ENCODE results near the gene TOP2A. TPM values are rescaled to one million over a fixed set of nuclear protein-coding genes. Genes with fewer than 3 reads are reported as not detected.

TOP2A gene
- total RNA-seq, 1 experiment from 2014 or later: 141 TPM

DNA sequence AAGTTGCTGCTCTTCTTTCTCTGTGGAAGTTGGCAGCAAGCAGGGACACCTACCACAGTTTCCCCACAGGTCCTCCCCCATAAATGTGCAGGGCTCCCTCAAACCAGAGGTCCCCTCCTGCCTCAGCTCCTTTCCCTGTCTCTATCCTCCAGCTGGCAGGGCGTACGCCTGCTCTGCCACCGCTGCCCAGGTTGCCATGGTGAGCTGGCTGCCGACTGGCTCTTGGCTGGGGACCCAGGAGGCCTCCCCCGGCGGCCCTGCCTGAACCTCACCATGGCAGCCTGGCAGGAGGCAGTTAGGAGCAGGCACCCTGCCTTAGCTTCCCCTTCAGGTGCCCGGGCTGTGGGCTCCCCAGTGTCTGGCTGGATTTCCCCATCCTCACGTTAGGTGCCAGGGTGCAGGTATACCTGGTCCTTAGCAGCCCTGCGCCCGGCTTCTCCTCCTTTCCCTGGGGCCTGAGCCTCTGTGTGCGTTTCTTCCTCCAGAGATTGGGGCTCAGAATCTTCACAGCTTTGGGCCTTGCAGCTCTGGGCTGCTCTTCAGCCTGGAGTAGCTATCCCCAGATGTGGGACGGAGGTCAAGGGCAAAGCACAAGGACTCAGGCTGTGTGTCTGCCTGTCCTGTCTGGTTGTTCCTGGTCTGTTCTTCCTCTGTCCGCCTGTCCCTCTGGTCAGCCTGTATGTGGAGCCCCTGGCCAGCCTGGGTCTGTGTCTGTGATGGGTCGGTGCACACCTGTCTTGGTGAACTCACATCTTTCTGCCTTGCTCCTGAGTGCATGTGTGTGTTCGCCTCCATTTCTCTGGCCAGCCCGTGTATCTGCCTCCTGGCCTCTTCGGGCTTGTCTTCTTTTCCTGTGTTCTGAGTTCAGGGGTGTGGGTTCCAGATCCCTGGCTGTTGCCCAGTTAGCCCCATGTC lies 68.9 kb downstream of the TOP2A start:
- Histone ChIP-seq H3K9ac (ENCODE audit: low read length) (no peak overlapping the region), H3K27me3 (ENCODE audit: insufficient read depth, low read length) (no peaks in the 10 kb centered on the region), H3K4me2 (ENCODE audit: low read length) (no peak overlapping the region), H3K9me3 (ENCODE audit: control insufficient read depth in 1 of 2, insufficient read depth in 1 of 2, low read depth in 1 of 2, low read length in 2 of 2) (no peaks in the 10 kb centered on the region), H2AFZ (ENCODE audit: low read depth, low read length, poor library complexity, severe bottlenecking) (no peak overlapping the region), H3K36me3 (ENCODE audit: control insufficient read depth in 1 of 2, insufficient read depth in 2 of 2, low read length in 2 of 2) (peaks cover 0 to 15% of the 10 kb centered on the region in 2 experiments; a peak in 3 of 4 replicates), H3K9me2 (ENCODE audit: insufficient read depth) (no peaks in the 10 kb centered on the region), H3K79me2 (ENCODE audit: insufficient read depth, low read length) (peaks cover 40% of the 10 kb centered on the region; the same call in 1 of the 2 replicates), H3K4me1 (ENCODE audit: control insufficient read depth in 1 of 2, insufficient read depth in 2 of 2, low read length in 2 of 2) (peaks cover 16 to 25% of the 10 kb centered on the region in 2 experiments), H3K4me3 (replicated peaks in 1 of 2; ENCODE audit: low read depth in 1 of 2, low read length in 2 of 2) (no peak overlapping the region), H3K27ac (ENCODE audit: low read depth, low read length) (no peak overlapping the region; the same call in 1 of the 2 replicates), H4K20me1 (ENCODE audit: insufficient read depth) (no peaks in the 10 kb centered on the region)
- intact Hi-C loops (cut with micrococcal nuclease): no loop called here
- RAD21 ChIA-PET (ENCODE audit: low non-redundant PET in 1 of 2, low total read pairs in 2 of 2, uncharacterized antibody in 2 of 2, unreplicated experiment in 2 of 2): interaction anchor here in 1 of 2 experiments (1.0 kb wide), 1 partner anchor 78 kb away, joined by 3 read pairs; no protein-coding TSS in a partner anchor
- ATAC-seq: no peak
- POLR2A ChIA-PET: no interaction called here
- TF ChIP-seq ELF1 (IDR thresholded peaks at IDR 0.05; ENCODE audit: borderline replicate concordance, low read depth) (no peak), MAX (IDR thresholded peaks at IDR 0.05) (no peak), ZNF274 (IDR thresholded peaks at IDR 0.05; ENCODE audit: low read depth, low read length) (no peak), EZH2phosphoT487 (IDR thresholded peaks at IDR 0.05; ENCODE audit: borderline replicate concordance) (no peak), ZFX (IDR thresholded peaks at IDR 0.05) (no peak), FOSL1 (IDR thresholded peaks at IDR 0.05; ENCODE audit: low read depth) (no peak), POLR2AphosphoS5 (IDR thresholded peaks at IDR 0.05; ENCODE audit: low read depth, low read length) (no peak), CTCF (IDR thresholded peaks at IDR 0.05 in 2 of 3, conservative IDR thresholded peaks at IDR 0.05 in 1 of 3; ENCODE audit: borderline replicate concordance in 1 of 3, insufficient read depth in 1 of 3, low read depth in 2 of 3, low read length in 2 of 3) (no peak), POLR2A (IDR thresholded peaks at IDR 0.05; ENCODE audit: borderline replicate concordance, extremely low read depth, insufficient read depth, insufficient read length) (no peak), RAD21 (IDR thresholded peaks at IDR 0.05; ENCODE audit: low read depth) (no peak), ZBTB33 (IDR thresholded peaks at IDR 0.05; ENCODE audit: extremely low read depth, insufficient replicate concordance, low read length) (no peak)
- BruUV-seq (replicated peaks): no TSS peak
- no peak for DNase-seq (ENCODE audit: low read depth, low spot score)
- CTCF ChIA-PET: no interaction called here
